H9 (cell line): ENCODE data around the gene DNAJB4. TPM values are rescaled to one million over a fixed set of nuclear protein-coding genes. Genes with fewer than 3 reads are reported as not detected.

Experiments
- DNase-seq: peaks from one replicate; pipeline ENCODE4 v3.0.0-alpha.2; 2017
- H2AFZ ChIP-seq: one replicate; pipeline ENCODE4 v1.6.1; 2013; ENCODE audit warnings: mild to moderate bottlenecking, low read length, control low read depth, moderate library complexity
- H2AK5ac ChIP-seq: 2 replicates; pipeline ENCODE4 v1.6.1; 2013; ENCODE audit warnings: low read length, control low read depth, mixed read lengths; ENCODE audit not compliant: insufficient read length
- H2BK120ac ChIP-seq: one replicate; pipeline ENCODE4 v1.6.1; 2013; ENCODE audit warnings: low read depth, mild to moderate bottlenecking, low read length, control low read depth, inconsistent platforms; ENCODE audit not compliant: poor library complexity, severe bottlenecking
- H2BK12ac ChIP-seq: 2 replicates; pipeline ENCODE4 v1.6.1; 2013; ENCODE audit warnings: low read length, control low read depth, mixed read lengths, low read depth; ENCODE audit not compliant: insufficient read length
- H2BK15ac ChIP-seq: 2 replicates; pipeline ENCODE4 v1.6.1; 2013; ENCODE audit warnings: low read depth, low read length, control low read depth
- H2BK20ac ChIP-seq: one replicate; pipeline ENCODE4 v1.6.1; 2013; ENCODE audit warnings: low read depth, mild to moderate bottlenecking, low read length, control low read depth, inconsistent platforms; ENCODE audit not compliant: poor library complexity, severe bottlenecking
- H2BK5ac ChIP-seq: 2 replicates; pipeline ENCODE4 v1.6.1; 2013; ENCODE audit warnings: low read length, control low read depth, mixed read lengths; ENCODE audit not compliant: insufficient read length
- H3K14ac ChIP-seq: 2 replicates; pipeline ENCODE4 v1.6.1; 2013; ENCODE audit warnings: low read length, control low read depth; ENCODE audit not compliant: insufficient read depth
- H3K18ac ChIP-seq: 2 replicates; pipeline ENCODE4 v1.6.1; 2013; ENCODE audit warnings: low read depth, mild to moderate bottlenecking, mixed read lengths, low read length, control low read depth; ENCODE audit not compliant: insufficient read length
- H3K23ac ChIP-seq: 2 replicates; pipeline ENCODE4 v1.6.1; 2013; ENCODE audit warnings: low read length, control low read depth, mixed read lengths, low read depth; ENCODE audit not compliant: insufficient read length
- H3K23me2 ChIP-seq: 2 replicates; pipeline ENCODE4 v1.6.1; 2013; ENCODE audit warnings: low read depth, mild to moderate bottlenecking, mixed read lengths, low read length, control low read depth; ENCODE audit not compliant: insufficient read length, poor library complexity, severe bottlenecking
- H3K27ac ChIP-seq: 2 replicates; pipeline ENCODE4 v1.5.1; 2013; ENCODE audit warnings: low read length, control low read depth, mixed read lengths, low read depth; ENCODE audit not compliant: insufficient read length
- H3K27me3 ChIP-seq: 2 replicates; pipeline ENCODE4 v1.6.1; 2013; ENCODE audit warnings: low read length, control low read depth, inconsistent platforms; ENCODE audit not compliant: insufficient read depth
- H3K4ac ChIP-seq: 2 replicates; pipeline ENCODE4 v1.6.1; 2013; ENCODE audit warnings: low read depth, mild to moderate bottlenecking, control low read depth, inconsistent platforms, low read length, moderate library complexity
- H3K4me1 ChIP-seq: 2 replicates; pipeline ENCODE4 v1.6.1; 2013; ENCODE audit warnings: low read length, control low read depth, inconsistent platforms; ENCODE audit not compliant: insufficient read depth
- H3K4me2 ChIP-seq: 2 replicates; pipeline ENCODE4 v1.6.1; 2013; ENCODE audit warnings: low read length, control low read depth, mixed read lengths; ENCODE audit not compliant: insufficient read length, insufficient read depth
- H3K56ac ChIP-seq: 2 replicates; pipeline ENCODE4 v1.6.1; 2013; ENCODE audit warnings: low read depth, mild to moderate bottlenecking, mixed read lengths, low read length, control low read depth; ENCODE audit not compliant: insufficient read length
- H3K79me1 ChIP-seq: 2 replicates; pipeline ENCODE4 v1.6.1; 2013; ENCODE audit warnings: low read depth, mild to moderate bottlenecking, moderate library complexity, low read length, control low read depth, inconsistent platforms; ENCODE audit not compliant: insufficient read depth, poor library complexity, severe bottlenecking
- H3K79me2 ChIP-seq: 2 replicates; pipeline ENCODE4 v1.6.1; 2013; ENCODE audit warnings: low read length, control low read depth, inconsistent platforms; ENCODE audit not compliant: insufficient read depth
- H3K9ac ChIP-seq: 2 replicates; pipeline ENCODE4 v1.6.1; 2013; ENCODE audit warnings: low read length, control low read depth, mixed read lengths; ENCODE audit not compliant: insufficient read length; ENCODE audit errors: extremely low read depth
- H3K9me3 ChIP-seq: one replicate; pipeline ENCODE4 v1.6.1; 2013; ENCODE audit warnings: low read depth, low read length, inconsistent platforms; ENCODE audit not compliant: control insufficient read depth
- H3T11ph ChIP-seq: one replicate; pipeline ENCODE4 v1.6.1; 2013; ENCODE audit warnings: mild to moderate bottlenecking, low read length, control low read depth, inconsistent platforms
- H4K20me1 ChIP-seq: one replicate; pipeline ENCODE4 v1.6.1; 2013; ENCODE audit not compliant: control insufficient read depth, insufficient read length, insufficient read depth
- H4K5ac ChIP-seq: 2 replicates; pipeline ENCODE4 v1.6.1; 2013; ENCODE audit warnings: low read depth, mild to moderate bottlenecking, mixed read lengths, low read length, control low read depth; ENCODE audit not compliant: insufficient read length
- H4K8ac ChIP-seq: replicated peaks from 2 replicates; pipeline ENCODE4 v1.6.1; 2013; ENCODE audit warnings: low read length, control low read depth, mixed read lengths, low read depth; ENCODE audit not compliant: insufficient read length
- H4K91ac ChIP-seq: 2 replicates; pipeline ENCODE4 v1.6.1; 2013; ENCODE audit warnings: low read depth, mild to moderate bottlenecking, moderate library complexity, mixed read lengths, low read length, control low read depth; ENCODE audit not compliant: insufficient read length
- H3K27ac Mint-ChIP-seq, 3 experiments: 2 replicates in 2 of 3; 3 replicates in 1 of 3; pipeline ENCODE4 v1.8.0; 2020 to 2021; ENCODE audit warnings: mixed read lengths in 3 of 3, mild to moderate bottlenecking in 1 of 3, moderate library complexity in 1 of 3
- H3K27me3 Mint-ChIP-seq: 2 replicates; pipeline ENCODE4 v1.8.0; 2021; ENCODE audit warnings: low read depth, mild to moderate bottlenecking, moderate library complexity, mixed read lengths
- H3K36me3 Mint-ChIP-seq, 3 experiments: 2 replicates in 2 of 3; 3 replicates in 1 of 3; pipeline ENCODE4 v1.8.0; 2020 to 2021; ENCODE audit warnings: low read depth in 3 of 3, mixed read lengths in 3 of 3; ENCODE audit not compliant: insufficient read depth in 1 of 3
- H3K4me1 Mint-ChIP-seq, 2 experiments: 2 replicates each; pipeline ENCODE4 v1.8.0; 2020; ENCODE audit warnings: mixed read lengths in 2 of 2
- H3K4me3 Mint-ChIP-seq, 2 experiments: 2 replicates in 1 of 2; 3 replicates in 1 of 2; pipeline ENCODE4 v1.8.0; 2020 to 2021; ENCODE audit warnings: mild to moderate bottlenecking in 2 of 2, mixed read lengths in 2 of 2, moderate library complexity in 1 of 2
- H3K9me3 Mint-ChIP-seq, 2 experiments: 2 replicates in 1 of 2; 3 replicates in 1 of 2; pipeline ENCODE4 v1.8.0; 2020; ENCODE audit warnings: mild to moderate bottlenecking in 2 of 2, mixed read lengths in 2 of 2, moderate library complexity in 1 of 2
- CTCF ChIP-seq: fragments of 200-600 bp; sonication (generic); conservative IDR thresholded peaks from 3 replicates; pipeline ENCODE4 v1.8.0; 2021; ENCODE audit warnings: antibody characterized with exemption, mild to moderate bottlenecking
- WGBS: extraction: QIAGEN DNeasy Blood & Tissue Kit; methylation state at CpG from one replicate; pipeline ENCODE4 v1.1.7; 2013; ENCODE audit warnings: missing lambda C conversion rate, low lambda C conversion rate, mixed read lengths; ENCODE audit not compliant: insufficient read length; ENCODE audit errors: extremely low coverage; 5-methylcytosine and 5-hydroxymethylcytosine counted together
- total RNA-seq: library from RNA; stranded (reverse); gene quantifications from 2 replicates; pipeline ENCODE4 v1.2.1, GENCODE V29; 2021

DNAJB4 gene
- total RNA-seq, 1 experiment from 2014 or later, result 8.1 TPM

DNA sequence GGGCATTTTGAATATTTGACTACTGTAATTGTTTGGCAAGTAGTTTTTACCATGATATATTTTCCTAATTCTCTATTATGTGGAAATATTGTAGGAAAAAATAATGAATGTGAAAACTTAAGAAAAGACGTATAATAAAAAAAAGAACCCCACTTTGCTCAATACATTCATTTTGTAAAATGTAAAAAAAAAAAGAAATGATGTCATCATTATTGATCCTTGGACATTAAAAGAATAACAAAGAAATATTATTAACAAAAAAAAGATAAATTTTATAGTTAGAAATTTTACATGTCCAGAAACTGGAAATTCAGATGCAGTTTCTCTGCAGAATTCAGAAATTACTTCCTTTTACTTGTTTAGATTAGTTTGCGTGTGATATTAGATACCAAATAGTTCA is 46.3 kb downstream of the DNAJB4 start:
- H3K9ac ChIP-seq, result no peak overlapping the region
- no peak overlapping the region for H2BK20ac ChIP-seq
- H2BK15ac ChIP-seq, result no peak overlapping the region
- no peak overlapping the region for H3K4ac ChIP-seq
- H3T11ph ChIP-seq, result no peak overlapping the region
- H3K79me2 ChIP-seq, result no peaks in the 10 kb centered on the region
- peaks cover 3% of the 10 kb centered on the region; the same call in 1 of the 2 replicates for H3K27me3 ChIP-seq
- H2AK5ac ChIP-seq, result no peak overlapping the region
- H2BK5ac ChIP-seq, result no peak overlapping the region
- Mint-ChIP-seq H3K9me3 (no peaks in the 10 kb centered on the region), H3K4me1 (peaks cover 14 to 17% of the 10 kb centered on the region in 2 experiments), H3K27me3 (peaks cover 19% of the 10 kb centered on the region), H3K36me3 (no peaks in the 10 kb centered on the region; a peak in 1 of 7 replicates), H3K27ac (no peak overlapping the region), H3K4me3 (no peak overlapping the region)
- no peak overlapping the region for H2BK12ac ChIP-seq
- no peak overlapping the region for H4K91ac ChIP-seq
- H3K23me2 ChIP-seq, result peaks cover 7% of the 10 kb centered on the region
- H4K8ac ChIP-seq, result no peak overlapping the region
- no peak overlapping the region for H3K18ac ChIP-seq
- no peak overlapping the region for H2BK120ac ChIP-seq
- no peak overlapping the region for H3K27ac ChIP-seq
- H3K79me1 ChIP-seq, result no peaks in the 10 kb centered on the region
- no peak for TF ChIP-seq CTCF
- H4K20me1 ChIP-seq, result no peaks in the 10 kb centered on the region
- no CpG with 5 or more reads among the region's 2 CpGs for WGBS
- H3K14ac ChIP-seq, result no peak overlapping the region
- H3K9me3 ChIP-seq, result no peaks in the 10 kb centered on the region
- H3K4me1 ChIP-seq, result peaks cover 2% of the 10 kb centered on the region; the same call in 1 of the 2 replicates
- no peak overlapping the region for H2AFZ ChIP-seq
- no peak overlapping the region for H3K4me2 ChIP-seq
- H4K5ac ChIP-seq, result no peak overlapping the region
- H3K23ac ChIP-seq, result no peak overlapping the region
- DNase-seq, result no peak
- no peak overlapping the region for H3K56ac ChIP-seq
